ENCODE results near the gene SSR1.

The SSR1 gene

GRCh38 chr6:7238900-7239589 is 74.0 kb downstream of the SSR1 start:
- Histone ChIP-seq H3K4me2 (ENCODE audit: low read depth, low read length, poor library complexity, severe bottlenecking) (no peak overlapping the region), H3K4me3 (ENCODE audit: low read length, poor library complexity, severe bottlenecking) (no peak overlapping the region), H4K20me1 (ENCODE audit: insufficient read depth, low read length, poor library complexity, severe bottlenecking) (peaks cover 3% of the 10 kb centered on the region), H3K27me3 (ENCODE audit: insufficient read depth, low read length, poor library complexity, severe bottlenecking) (no peaks in the 10 kb centered on the region), H3K4me1 (ENCODE audit: insufficient read depth, low read length, poor library complexity, severe bottlenecking) (peaks cover 19% of the 10 kb centered on the region), H3K9ac (ENCODE audit: low read depth, low read length, poor library complexity, severe bottlenecking) (peak overlapping the region; percentile 2), H3K79me2 (ENCODE audit: insufficient read depth, low read length) (no peaks in the 10 kb centered on the region), H2AFZ (ENCODE audit: low read length) (no peak overlapping the region), H3K36me3 (ENCODE audit: insufficient read depth, low read length) (peaks cover 54% of the 10 kb centered on the region; the same call in 1 of the 2 replicates), H3K9me3 (ENCODE audit: insufficient read depth, low read depth, low read length) (no peaks in the 10 kb centered on the region), H3F3A (ENCODE audit: low read depth) (0 out of 2 replicates have a peak, but pooled peaks cover 4% of the 10 kb centered on the region), H3K9me2 (replicated peaks; ENCODE audit: low read depth, low read length) (no peaks in the 10 kb centered on the region)
- TF ChIP-seq CTCF (conservative IDR thresholded peaks at IDR 0.05; ENCODE audit: low read length) = peak; percentile 90
- TF ChIP-seq EZH2phosphoT487 (IDR thresholded peaks at IDR 0.05; ENCODE audit: borderline replicate concordance) = no peak

GRCh38 chr6:7238526-7238899 is 74.5 kb downstream of the SSR1 start:
- Histone ChIP-seq H3K9me3 (ENCODE audit: insufficient read depth, low read depth, low read length) (no peaks in the 10 kb centered on the region), H3F3A (ENCODE audit: low read depth) (0 out of 2 replicates have a peak, but pooled peaks cover 4% of the 10 kb centered on the region), H3K27me3 (ENCODE audit: insufficient read depth, low read length, poor library complexity, severe bottlenecking) (no peaks in the 10 kb centered on the region), H3K4me3 (ENCODE audit: low read length, poor library complexity, severe bottlenecking) (no peak overlapping the region), H3K4me1 (ENCODE audit: insufficient read depth, low read length, poor library complexity, severe bottlenecking) (peaks cover 23% of the 10 kb centered on the region), H3K9me2 (replicated peaks; ENCODE audit: low read depth, low read length) (no peaks in the 10 kb centered on the region), H4K20me1 (ENCODE audit: insufficient read depth, low read length, poor library complexity, severe bottlenecking) (peaks cover 3% of the 10 kb centered on the region), H3K4me2 (ENCODE audit: low read depth, low read length, poor library complexity, severe bottlenecking) (no peak overlapping the region), H3K36me3 (ENCODE audit: insufficient read depth, low read length) (peaks cover 59% of the 10 kb centered on the region; the same call in 1 of the 2 replicates), H3K79me2 (ENCODE audit: insufficient read depth, low read length) (no peaks in the 10 kb centered on the region), H2AFZ (ENCODE audit: low read length) (no peak overlapping the region), H3K9ac (ENCODE audit: low read depth, low read length, poor library complexity, severe bottlenecking) (no peak overlapping the region)
- TF ChIP-seq CTCF (conservative IDR thresholded peaks at IDR 0.05; ENCODE audit: low read length) (no peak), EZH2phosphoT487 (IDR thresholded peaks at IDR 0.05; ENCODE audit: borderline replicate concordance) (no peak)

- Histone ChIP-seq H3F3A (ENCODE audit: low read depth) (0 out of 2 replicates have a peak, but pooled peaks cover under 1% of the 10 kb centered on the region), H4K20me1 (ENCODE audit: insufficient read depth, low read length, poor library complexity, severe bottlenecking) (no peaks in the 10 kb centered on the region), H3K4me1 (ENCODE audit: insufficient read depth, low read length, poor library complexity, severe bottlenecking) (peaks cover 22% of the 10 kb centered on the region), H3K4me2 (ENCODE audit: low read depth, low read length, poor library complexity, severe bottlenecking) (no peak overlapping the region), H3K4me3 (ENCODE audit: low read length, poor library complexity, severe bottlenecking) (no peak overlapping the region), H3K9me2 (replicated peaks; ENCODE audit: low read depth, low read length) (no peaks in the 10 kb centered on the region), H3K27me3 (ENCODE audit: insufficient read depth, low read length, poor library complexity, severe bottlenecking) (no peaks in the 10 kb centered on the region), H3K9me3 (ENCODE audit: insufficient read depth, low read depth, low read length) (no peaks in the 10 kb centered on the region), H3K9ac (ENCODE audit: low read depth, low read length, poor library complexity, severe bottlenecking) (no peak overlapping the region), H3K79me2 (ENCODE audit: insufficient read depth, low read length) (no peaks in the 10 kb centered on the region), H2AFZ (ENCODE audit: low read length) (no peak overlapping the region), H3K36me3 (ENCODE audit: insufficient read depth, low read length) (peaks cover 63% of the 10 kb centered on the region; the same call in 1 of the 2 replicates)
- TF ChIP-seq CTCF (conservative IDR thresholded peaks at IDR 0.05; ENCODE audit: low read length) (no peak), EZH2phosphoT487 (IDR thresholded peaks at IDR 0.05; ENCODE audit: borderline replicate concordance) (no peak)
Measured at GRCh38 chr6:7237653-7238188, 75.3 kb downstream of the SSR1 start.

All from Loucy (cell line).